ENCODE results near the gene CREG2. TPM values are rescaled to one million over a fixed set of nuclear protein-coding genes. Genes with fewer than 3 reads are reported as not detected.

Gene CREG2, protein sequence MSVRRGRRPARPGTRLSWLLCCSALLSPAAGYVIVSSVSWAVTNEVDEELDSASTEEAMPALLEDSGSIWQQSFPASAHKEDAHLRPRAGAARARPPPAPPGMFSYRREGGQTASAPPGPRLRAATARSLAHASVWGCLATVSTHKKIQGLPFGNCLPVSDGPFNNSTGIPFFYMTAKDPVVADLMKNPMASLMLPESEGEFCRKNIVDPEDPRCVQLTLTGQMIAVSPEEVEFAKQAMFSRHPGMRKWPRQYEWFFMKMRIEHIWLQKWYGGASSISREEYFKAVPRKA
- not detected in 2 replicates for total RNA-seq (2022)
- not detected for Bru-seq, nascent RNA
- BruChase-seq, experiment 1, labeled RNA remaining after a 6-hour chase = percentile 10 among the genes with signal in this experiment
- BruChase-seq, experiment 2, labeled RNA remaining after a 2-hour chase = percentile 5 among the genes with signal in this experiment
- long read RNA-seq, partial matches to known transcripts = 0 of 1 reads
- long read RNA-seq, other reads (novel, unspliced or antisense) = 0 of 1 reads

- TF ChIP-seq CTCF (IDR thresholded peaks at IDR 0.05; ENCODE audit: unreplicated experiment) = peak; percentile 66
- intact Hi-C loops (cut with micrococcal nuclease) = loop anchor here (2.0 kb wide), 1 partner anchor 44 kb away; no protein-coding TSS in a partner anchor
- H3K27ac Mint-ChIP-seq (ENCODE audit: low read depth, unreplicated experiment) = no peak within 1 kb of the TSS
- H3K4me1 Mint-ChIP-seq (ENCODE audit: insufficient read depth, unreplicated experiment) = peaks cover 5% of the 10 kb centered on the region
- no peaks in the 10 kb centered on the region for H3K9me3 Mint-ChIP-seq (ENCODE audit: unreplicated experiment)
- CTCF ChIA-PET = interaction anchor here (0.6 to 3.8 kb wide), 21 partner anchors 8 to 436 kb away, joined by 3 to 27 read pairs (median 6); no protein-coding TSS in a partner anchor
- POLR2A ChIA-PET = interaction anchor here (0.7 to 3.9 kb wide), 9 partner anchors 9 to 1452 kb away, joined by 3 to 19 read pairs (median 5); no protein-coding TSS in a partner anchor
- H3K4me3 Mint-ChIP-seq (ENCODE audit: unreplicated experiment) = peak within 1 kb of the TSS; percentile 62
- no peaks in the 10 kb centered on the region for H3K36me3 Mint-ChIP-seq (ENCODE audit: insufficient read depth, unreplicated experiment)
- peak; percentile 34 for DNase-seq (ENCODE audit: unreplicated experiment)
- no peaks in the 10 kb centered on the region for H3K27me3 Mint-ChIP-seq (ENCODE audit: insufficient read depth, unreplicated experiment)
- BruUV-seq (replicated peaks) = no TSS peak
These were observed at the start of gene CREG2 for GRCh38 chr2:101387151-101387834. Gene CREG2, minus strand, starts transcription at chr2:101387503. Its CDS starts 46 bp downstream, at chr2:101387457.

DNA sequence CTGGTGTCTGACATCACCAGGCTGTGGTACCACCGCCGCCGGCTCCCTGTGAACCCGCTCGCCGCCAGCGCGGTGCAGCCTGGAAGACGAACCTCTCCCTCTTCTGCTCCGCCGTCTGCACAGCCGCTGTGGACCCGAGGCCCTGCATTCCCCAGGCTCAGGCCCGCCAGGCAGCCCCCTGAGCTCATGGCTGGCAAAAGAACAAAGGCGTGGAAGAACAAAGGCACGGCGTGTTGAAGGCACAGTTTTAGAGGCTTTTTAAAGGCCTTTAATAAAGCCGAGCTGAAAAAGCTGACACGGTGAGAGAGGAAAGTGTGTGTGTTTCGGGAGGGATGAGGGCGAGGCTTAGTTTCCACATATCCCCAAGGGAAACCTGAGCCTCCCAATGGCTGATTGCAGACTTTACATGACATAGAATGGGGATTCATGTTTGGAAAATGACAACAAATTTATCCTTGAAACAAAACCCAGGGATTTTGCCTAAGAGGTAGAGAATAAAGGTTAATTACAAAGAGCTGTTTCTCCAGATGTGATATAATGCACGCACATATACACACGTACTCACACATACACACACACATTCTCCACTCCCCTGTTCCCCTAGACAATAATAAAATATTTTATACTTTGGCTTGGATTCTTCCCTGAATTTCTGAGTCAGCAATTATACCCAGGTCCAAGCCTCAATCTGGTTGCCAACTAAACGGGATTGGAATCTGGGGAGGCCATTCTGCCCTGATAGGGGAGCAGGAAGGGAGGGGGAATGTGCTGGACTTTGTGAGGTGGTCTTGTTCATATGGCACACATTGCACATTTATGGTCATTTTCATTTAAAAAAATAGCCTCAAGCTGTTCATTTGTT is 47.9 kb upstream of the CREG2 start:
- H3K36me3 Mint-ChIP-seq (ENCODE audit: insufficient read depth, unreplicated experiment) = no peaks in the 10 kb centered on the region
- ChIA-PET CTCF (interaction anchor here (0.8 to 1.2 kb wide), 2 partner anchors 83 to 93 kb away, joined by 3 read pairs; no protein-coding TSS in a partner anchor), POLR2A (interaction anchor here (0.7 kb wide), 1 partner anchor 17 kb away, joined by 3 read pairs; no protein-coding TSS in a partner anchor)
- H3K27ac Mint-ChIP-seq (ENCODE audit: low read depth, unreplicated experiment) = no peak overlapping the region
- no peak for TF ChIP-seq CTCF (IDR thresholded peaks at IDR 0.05; ENCODE audit: unreplicated experiment)
- H3K4me1 Mint-ChIP-seq (ENCODE audit: insufficient read depth, unreplicated experiment) = no peaks in the 10 kb centered on the region
- intact Hi-C loops (cut with micrococcal nuclease) = no loop called here
- H3K27me3 Mint-ChIP-seq (ENCODE audit: insufficient read depth, unreplicated experiment) = no peaks in the 10 kb centered on the region
- no peaks in the 10 kb centered on the region for H3K9me3 Mint-ChIP-seq (ENCODE audit: unreplicated experiment)
- DNase-seq (ENCODE audit: unreplicated experiment) = no peak
- no peak overlapping the region for H3K4me3 Mint-ChIP-seq (ENCODE audit: unreplicated experiment)
- BruUV-seq (replicated peaks) = no TSS peak

- no TSS peak for BruUV-seq (replicated peaks)
- no peak for DNase-seq (ENCODE audit: unreplicated experiment)
- ChIA-PET POLR2A (no interaction called here), CTCF (no interaction called here)
- Mint-ChIP-seq H3K36me3 (ENCODE audit: insufficient read depth, unreplicated experiment) (no peaks in the 10 kb centered on the region), H3K27me3 (ENCODE audit: insufficient read depth, unreplicated experiment) (no peaks in the 10 kb centered on the region), H3K9me3 (ENCODE audit: unreplicated experiment) (no peaks in the 10 kb centered on the region), H3K4me3 (ENCODE audit: unreplicated experiment) (no peak overlapping the region), H3K27ac (ENCODE audit: low read depth, unreplicated experiment) (no peak overlapping the region), H3K4me1 (ENCODE audit: insufficient read depth, unreplicated experiment) (no peaks in the 10 kb centered on the region)
- no peak for TF ChIP-seq CTCF (IDR thresholded peaks at IDR 0.05; ENCODE audit: unreplicated experiment)
- intact Hi-C loops (cut with micrococcal nuclease) = loop anchor here (5.0 kb wide), 1 partner anchor 44 kb away; the partner anchor contains the start of gene RFX8
These were observed 46.2 kb upstream of the CREG2 start for GRCh38 chr2:101433465-101433864.
